B cell (primary cell): Measurements from ENCODE around the gene MYO16. TPM values are rescaled to one million over a fixed set of nuclear protein-coding genes. Genes with fewer than 3 reads are reported as not detected.

ENCODE experiments used
- ATAC-seq: fragments of 200-7000 bp; cut with Tn5 transposase; one replicate; pipeline ENCODE4 v1.10.0; 2021; ENCODE audit warnings: low read depth, mild to moderate bottlenecking, moderate number of reproducible peaks, moderate library complexity
- CTCF ChIA-PET: fragments of 350-600 bp; sonication (Branson Sonifier 250); formaldehyde crosslinking; loops from one replicate; lab custom pipeline; 2021; ENCODE audit warnings: antibody characterized with exemption, inconsistent platforms; lab: Charles Lee
- POLR2A ChIA-PET: fragments of 350-600 bp; sonication (Branson Sonifier 250); formaldehyde crosslinking; loops from one replicate; lab custom pipeline; 2021; ENCODE audit warnings: antibody characterized with exemption; lab: Charles Lee
- DNase-seq: peaks from one replicate; pipeline ENCODE4 v3.0.0; 2013
- H2AFZ ChIP-seq: 2 replicates; pipeline ENCODE4 v1.6.1; 2012; ENCODE audit warnings: mild to moderate bottlenecking, low read depth, low read length; ENCODE audit not compliant: insufficient read depth, poor library complexity, severe bottlenecking
- H3K27ac ChIP-seq, 2 donors: 1 replicate in 1 of 2; 2 replicates in 1 of 2; pipeline ENCODE4 v1.5.1; 2012 to 2013; ENCODE audit warnings: low read length in 2 of 2, mild to moderate bottlenecking in 2 of 2, moderate library complexity in 1 of 2
- H3K27me3 ChIP-seq, 4 experiments: fragments of 200-600 bp in 1 of 4; sonication (generic) in 1 of 4; replicated peaks in 1 of 4; 1 replicate in 2 of 4; 2 replicates in 2 of 4; pipeline versions ENCODE4 v1.6.1 to v1.7.0; 2013 to 2016; ENCODE audit warnings: low read length in 3 of 4, mild to moderate bottlenecking in 2 of 4, mixed read lengths in 1 of 4, moderate library complexity in 1 of 4; ENCODE audit not compliant: insufficient read depth in 4 of 4, control insufficient read depth in 3 of 4; ENCODE audit errors: control extremely low read depth in 1 of 4
- H3K36me3 ChIP-seq, 2 experiments: replicated peaks in 1 of 2; 1 replicate in 1 of 2; 2 replicates in 1 of 2; pipeline versions ENCODE4 v1.6.1 to v1.7.1; 2013; ENCODE audit warnings: low read length in 1 of 2; ENCODE audit not compliant: insufficient read depth in 2 of 2, control insufficient read depth in 1 of 2; ENCODE audit errors: control extremely low read depth in 1 of 2, extremely low read depth in 1 of 2
- H3K4me1 ChIP-seq, 2 donors: fragments of 200-600 bp in 1 of 2; sonication (generic) in 1 of 2; 1 replicate in 1 of 2; 2 replicates in 1 of 2; pipeline versions ENCODE4 v1.5.1 to v1.6.1; 2013 to 2017; ENCODE audit warnings: low read length in 2 of 2; ENCODE audit not compliant: control insufficient read depth in 2 of 2, insufficient read depth in 2 of 2
- H3K4me2 ChIP-seq: replicated peaks from 2 replicates; pipeline ENCODE3; 2012; ENCODE audit warnings: mild to moderate bottlenecking, low read depth, low read length; ENCODE audit not compliant: poor library complexity, severe bottlenecking
- H3K4me3 ChIP-seq, 5 experiments: fragments of 200-600 bp in 1 of 5; sonication (generic) in 1 of 5; 1 replicate in 3 of 5; 2 replicates in 2 of 5; pipeline versions ENCODE4 v1.5.1 to v1.7.0; 2011 to 2016; ENCODE audit warnings: low read length in 4 of 5, mild to moderate bottlenecking in 4 of 5, low read depth in 2 of 5, control low read depth in 1 of 5, moderate library complexity in 1 of 5; ENCODE audit not compliant: insufficient read depth in 1 of 5; ENCODE audit errors: control extremely low read depth in 1 of 5, extremely low read depth in 1 of 5
- H3K79me2 ChIP-seq: fragments of 200-600 bp; sonication (generic); one replicate; pipeline ENCODE4 v1.6.0; 2016; ENCODE audit warnings: low read length; ENCODE audit not compliant: control insufficient read depth, insufficient read depth
- H3K9ac ChIP-seq: fragments of 200-600 bp; sonication (generic); 2 replicates; pipeline ENCODE4 v1.6.1; 2017; ENCODE audit warnings: mild to moderate bottlenecking, low read length, moderate library complexity
- H3K9me3 ChIP-seq, 3 donors: one replicate each; pipeline versions ENCODE4 v1.6.1 to v1.7.1; 2013; ENCODE audit warnings: low read length in 2 of 3; ENCODE audit not compliant: control insufficient read depth in 2 of 3, insufficient read depth in 1 of 3; ENCODE audit errors: control extremely low read depth in 1 of 3
- H4K20me1 ChIP-seq: 2 replicates; pipeline ENCODE4 v1.6.0; 2012; ENCODE audit warnings: mild to moderate bottlenecking, low read length; ENCODE audit not compliant: insufficient read depth, control insufficient read depth, poor library complexity, severe bottlenecking
- H3K27ac Mint-ChIP-seq: one replicate; pipeline ENCODE4 v1.8.0; 2021; ENCODE audit warnings: mixed read lengths
- H3K27me3 Mint-ChIP-seq: one replicate; pipeline ENCODE4 v1.8.0; 2021; ENCODE audit warnings: mixed read lengths
- H3K4me1 Mint-ChIP-seq: one replicate; pipeline ENCODE4 v1.8.0; 2021; ENCODE audit warnings: mixed read lengths
- H3K4me3 Mint-ChIP-seq: one replicate; pipeline ENCODE4 v1.8.0; 2021; ENCODE audit warnings: mixed read lengths
- H3K9me3 Mint-ChIP-seq: one replicate; pipeline ENCODE4 v1.8.0; 2022; ENCODE audit warnings: mixed read lengths; ENCODE audit not compliant: insufficient read depth
- EZH2 ChIP-seq: IDR thresholded peaks from 2 replicates; pipeline ENCODE4 v1.6.1; 2012; ENCODE audit warnings: borderline replicate concordance, low read depth, mild to moderate bottlenecking, moderate library complexity, low read length; ENCODE audit not compliant: insufficient read depth, poor library complexity, severe bottlenecking
- WGBS: methylation state at CpG from one replicate; pipeline ENCODE4 v1.1.5; 2013; ENCODE audit warnings: missing lambda C conversion rate; ENCODE audit not compliant: insufficient coverage; 5-methylcytosine and 5-hydroxymethylcytosine counted together
- intact Hi-C: fragments of 100-400 bp; cut with micrococcal nuclease; formaldehyde crosslinking; loops from one replicate; pipeline ENCODE4 v1.10.0; 2022
- polyA plus RNA-seq: library from polyadenylated mRNA; depleted of rRNA; stranded (reverse); fragments of >200 nt; gene quantifications from 2 replicates; pipeline ENCODE4 v1.2.3, GENCODE V29; 2012
- total RNA-seq, 2 donors: library from RNA; stranded (reverse); fragments of 120-200 nt in 1 of 2; gene quantifications; 1 replicate in 1 of 2; 2 replicates in 1 of 2; pipeline versions ENCODE4 v1.2.3 to v1.2.4, GENCODE V29; 2013 to 2022
- TF ChIP-seq, protein P1 (sequence below): fragments of 200-600 bp; IDR thresholded peaks from one replicate; pipeline ENCODE4 v1.8.0; 2022; ENCODE audit warnings: antibody characterized with exemption, mild to moderate bottlenecking

The MYO16 gene
- total and polyA plus RNA-seq, 2 donors (not counting 1 experiment from before 2014, with no cell fraction given): not detected

DNA sequence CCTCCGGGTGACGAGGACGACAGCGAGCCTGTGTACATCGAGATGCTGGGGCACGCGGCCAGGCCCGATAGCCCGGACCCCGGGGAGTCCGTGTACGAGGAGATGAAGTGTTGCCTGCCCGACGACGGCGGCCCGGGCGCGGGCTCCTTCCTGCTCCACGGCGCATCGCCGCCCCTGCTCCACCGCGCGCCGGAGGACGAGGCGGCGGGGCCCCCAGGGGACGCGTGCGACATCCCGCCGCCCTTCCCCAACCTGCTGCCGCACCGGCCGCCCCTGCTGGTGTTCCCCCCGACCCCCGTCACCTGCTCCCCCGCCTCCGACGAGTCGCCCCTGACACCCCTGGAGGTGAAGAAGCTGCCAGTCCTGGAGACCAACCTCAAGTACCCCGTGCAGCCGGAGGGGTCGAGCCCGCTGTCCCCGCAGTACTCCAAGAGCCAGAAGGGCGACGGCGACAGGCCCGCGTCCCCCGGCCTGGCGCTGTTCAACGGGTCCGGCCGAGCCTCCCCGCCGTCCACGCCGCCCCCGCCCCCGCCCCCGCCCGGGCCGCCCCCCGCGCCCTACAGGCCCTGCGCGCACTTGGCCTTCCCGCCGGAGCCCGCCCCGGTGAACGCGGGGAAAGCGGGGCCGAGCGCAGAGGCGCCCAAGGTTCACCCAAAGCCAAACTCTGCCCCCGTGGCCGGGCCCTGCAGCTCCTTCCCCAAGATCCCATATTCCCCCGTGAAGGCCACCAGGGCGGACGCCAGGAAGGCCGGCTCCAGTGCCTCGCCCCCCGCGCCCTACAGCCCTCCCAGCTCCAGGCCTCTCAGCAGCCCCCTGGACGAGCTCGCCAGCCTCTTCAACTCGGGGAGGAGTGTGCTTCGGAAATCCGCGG, 511.3 kb downstream of the MYO16 start:
- Histone ChIP-seq H3K36me3 (no peaks in the 10 kb centered on the region), H3K4me1 (no peaks in the 10 kb centered on the region), H3K27ac (no peak overlapping the region), H2AFZ (no peak overlapping the region), H3K79me2 (no peaks in the 10 kb centered on the region), H3K4me3 (no peak overlapping the region), H3K9ac (no peak overlapping the region), H3K9me3 (peaks cover 0 to 10% (median 0%) of the 10 kb centered on the region in 3 donors), H3K4me2 (no peak overlapping the region), H3K27me3 (peaks cover 0 to 19% (median 11%) of the 10 kb centered on the region in 4 experiments), H4K20me1 (no peaks in the 10 kb centered on the region)
- ChIA-PET CTCF (interaction anchor here (1.0 kb wide), 1 partner anchor 14 kb away, joined by 3 read pairs; no protein-coding TSS in a partner anchor), POLR2A (no interaction called here)
- intact Hi-C loops: no loop called here
- H3K4me3 Mint-ChIP-seq: no peak overlapping the region
- WGBS: 24% methylated on average over 90 of the region's 97 CpGs
- no peak for TF ChIP-seq EZH2
- TF ChIP-seq, protein P1, sequence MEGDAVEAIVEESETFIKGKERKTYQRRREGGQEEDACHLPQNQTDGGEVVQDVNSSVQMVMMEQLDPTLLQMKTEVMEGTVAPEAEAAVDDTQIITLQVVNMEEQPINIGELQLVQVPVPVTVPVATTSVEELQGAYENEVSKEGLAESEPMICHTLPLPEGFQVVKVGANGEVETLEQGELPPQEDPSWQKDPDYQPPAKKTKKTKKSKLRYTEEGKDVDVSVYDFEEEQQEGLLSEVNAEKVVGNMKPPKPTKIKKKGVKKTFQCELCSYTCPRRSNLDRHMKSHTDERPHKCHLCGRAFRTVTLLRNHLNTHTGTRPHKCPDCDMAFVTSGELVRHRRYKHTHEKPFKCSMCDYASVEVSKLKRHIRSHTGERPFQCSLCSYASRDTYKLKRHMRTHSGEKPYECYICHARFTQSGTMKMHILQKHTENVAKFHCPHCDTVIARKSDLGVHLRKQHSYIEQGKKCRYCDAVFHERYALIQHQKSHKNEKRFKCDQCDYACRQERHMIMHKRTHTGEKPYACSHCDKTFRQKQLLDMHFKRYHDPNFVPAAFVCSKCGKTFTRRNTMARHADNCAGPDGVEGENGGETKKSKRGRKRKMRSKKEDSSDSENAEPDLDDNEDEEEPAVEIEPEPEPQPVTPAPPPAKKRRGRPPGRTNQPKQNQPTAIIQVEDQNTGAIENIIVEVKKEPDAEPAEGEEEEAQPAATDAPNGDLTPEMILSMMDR: no peak
- DNase-seq (no peak), ATAC-seq (no peak)
- H3K27me3 Mint-ChIP-seq: peaks cover 38% of the 10 kb centered on the region
- H3K9me3 Mint-ChIP-seq: no peaks in the 10 kb centered on the region
- H3K4me1 Mint-ChIP-seq: no peaks in the 10 kb centered on the region
- no peak overlapping the region for H3K27ac Mint-ChIP-seq

DNA sequence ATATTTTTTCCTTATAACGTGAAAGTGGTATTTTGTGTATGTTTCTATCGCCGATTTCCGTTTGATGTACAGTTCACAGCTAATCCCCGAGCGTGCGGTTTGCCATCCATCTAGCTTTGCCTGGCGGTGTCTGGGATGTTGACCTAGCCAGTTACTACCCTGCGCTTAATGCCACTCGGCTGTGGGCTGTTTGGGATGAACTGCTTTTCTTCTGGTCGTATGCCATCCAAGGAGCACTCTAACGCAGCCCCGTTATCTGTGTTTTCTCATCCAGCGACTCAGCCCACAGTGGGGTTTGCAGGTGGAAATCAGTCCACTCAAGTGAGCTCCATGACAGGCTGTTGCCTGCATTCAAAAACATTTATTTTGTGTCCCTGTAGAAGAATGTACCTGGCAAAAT, 512.3 kb downstream of the MYO16 start:
- Histone ChIP-seq H3K4me3 (no peak overlapping the region), H3K9me3 (peaks cover 0 to 10% (median 0%) of the 10 kb centered on the region in 3 donors), H2AFZ (no peak overlapping the region), H3K27me3 (peaks cover 0 to 19% (median 11%) of the 10 kb centered on the region in 4 experiments), H3K9ac (no peak overlapping the region), H3K4me1 (no peaks in the 10 kb centered on the region), H3K4me2 (no peak overlapping the region), H3K27ac (no peak overlapping the region), H3K79me2 (no peaks in the 10 kb centered on the region), H3K36me3 (no peaks in the 10 kb centered on the region), H4K20me1 (no peaks in the 10 kb centered on the region)
- 99% methylated on average over 10 of the region's 14 CpGs for WGBS
- TF ChIP-seq, protein P1: no peak
- TF ChIP-seq EZH2: no peak
- H3K27me3 Mint-ChIP-seq: peaks cover 38% of the 10 kb centered on the region
- intact Hi-C loops: no loop called here
- ChIA-PET CTCF (interaction anchor here (1.0 kb wide), 1 partner anchor 13 kb away, joined by 3 read pairs; no protein-coding TSS in a partner anchor), POLR2A (no interaction called here)
- H3K4me3 Mint-ChIP-seq: no peak overlapping the region
- no peak for DNase-seq
- no peak overlapping the region for H3K27ac Mint-ChIP-seq
- H3K9me3 Mint-ChIP-seq: no peaks in the 10 kb centered on the region
- no peaks in the 10 kb centered on the region for H3K4me1 Mint-ChIP-seq
- ATAC-seq: no peak
